ENCODE data around the gene SUGCT. TPM values are rescaled to one million over a fixed set of nuclear protein-coding genes. Genes with fewer than 3 reads are reported as not detected.

The SUGCT gene
- total and polyA plus RNA-seq, 3 experiments from 2014 or later: 1.1 to 1.4 (median 1.3) TPM

- CTCF ChIA-PET: no interaction called here
- no peaks in the 10 kb centered on the region for H3K4me1 ChIP-seq (ENCODE audit: insufficient read depth, low read length)
- H3K27me3 ChIP-seq (ENCODE audit: insufficient read depth, low read length, poor library complexity, severe bottlenecking): no peaks in the 10 kb centered on the region
- no peaks in the 10 kb centered on the region for H3K36me3 Mint-ChIP-seq
- no peaks in the 10 kb centered on the region for H3K36me3 ChIP-seq (ENCODE audit: insufficient read depth, low read length)
- H3K4me1 Mint-ChIP-seq: no peaks in the 10 kb centered on the region
- H3K9me3 ChIP-seq (ENCODE audit: low read length): no peaks in the 10 kb centered on the region
- POLR2A ChIA-PET: no interaction called here
- H3K9me3 Mint-ChIP-seq: peaks cover 0 to 18% (median 9%) of the 10 kb centered on the region in 5 donors
- H3K4me3 Mint-ChIP-seq: no peak overlapping the region
- no peak overlapping the region for H3K4me3 ChIP-seq (ENCODE audit: low read length)
- H3K27ac ChIP-seq (ENCODE audit: low read depth, low read length): no peak overlapping the region
- no peak overlapping the region for H3K27ac Mint-ChIP-seq
- no peak for DNase-seq
- H3K27me3 Mint-ChIP-seq: no peaks in the 10 kb centered on the region
Observed at GRCh38 chr7:40711706-40712105, 576.9 kb downstream of the SUGCT start.

- CTCF ChIA-PET: no interaction called here
- H3K4me1 ChIP-seq (ENCODE audit: insufficient read depth, low read length): no peaks in the 10 kb centered on the region
- Mint-ChIP-seq H3K4me3 (no peak overlapping the region), H3K27me3 (no peaks in the 10 kb centered on the region), H3K4me1 (no peaks in the 10 kb centered on the region), H3K36me3 (no peaks in the 10 kb centered on the region), H3K9me3 (peaks cover 5 to 15% (median 9%) of the 10 kb centered on the region in 5 donors), H3K27ac (no peak overlapping the region)
- H3K4me3 ChIP-seq (ENCODE audit: low read length): no peak overlapping the region
- no peak for DNase-seq
- H3K9me3 ChIP-seq (ENCODE audit: low read length): no peaks in the 10 kb centered on the region
- POLR2A ChIA-PET: no interaction called here
- H3K27me3 ChIP-seq (ENCODE audit: insufficient read depth, low read length, poor library complexity, severe bottlenecking): no peaks in the 10 kb centered on the region
- H3K27ac ChIP-seq (ENCODE audit: low read depth, low read length): no peak overlapping the region
- H3K36me3 ChIP-seq (ENCODE audit: insufficient read depth, low read length): no peaks in the 10 kb centered on the region
Observed at GRCh38 chr7:40714363-40715052, 579.7 kb downstream of the SUGCT start.

- no peaks in the 10 kb centered on the region for H3K36me3 ChIP-seq (ENCODE audit: insufficient read depth, low read length)
- Mint-ChIP-seq H3K9me3 (peaks cover 5 to 17% (median 9%) of the 10 kb centered on the region in 5 donors), H3K27ac (no peak overlapping the region), H3K4me1 (no peaks in the 10 kb centered on the region), H3K27me3 (no peaks in the 10 kb centered on the region), H3K36me3 (no peaks in the 10 kb centered on the region), H3K4me3 (no peak overlapping the region)
- no peak overlapping the region for H3K27ac ChIP-seq (ENCODE audit: low read depth, low read length)
- no peaks in the 10 kb centered on the region for H3K9me3 ChIP-seq (ENCODE audit: low read length)
- CTCF ChIA-PET: no interaction called here
- H3K27me3 ChIP-seq (ENCODE audit: insufficient read depth, low read length, poor library complexity, severe bottlenecking): no peaks in the 10 kb centered on the region
- H3K4me1 ChIP-seq (ENCODE audit: insufficient read depth, low read length): no peaks in the 10 kb centered on the region
- DNase-seq: no peak
- no peak overlapping the region for H3K4me3 ChIP-seq (ENCODE audit: low read length)
- POLR2A ChIA-PET: no interaction called here
Observed at GRCh38 chr7:40715053-40715430, 580.2 kb downstream of the SUGCT start.

- H3K4me1 Mint-ChIP-seq: no peaks in the 10 kb centered on the region
- no peaks in the 10 kb centered on the region for H3K4me1 ChIP-seq (ENCODE audit: insufficient read depth, low read length)
- no peaks in the 10 kb centered on the region for H3K9me3 ChIP-seq (ENCODE audit: low read length)
- no peaks in the 10 kb centered on the region for H3K36me3 Mint-ChIP-seq
- H3K27ac ChIP-seq (ENCODE audit: low read depth, low read length): no peak overlapping the region
- ChIA-PET CTCF (no interaction called here), POLR2A (no interaction called here)
- no peak for DNase-seq
- no peak overlapping the region for H3K27ac Mint-ChIP-seq
- H3K9me3 Mint-ChIP-seq: peaks cover 3 to 14% (median 7%) of the 10 kb centered on the region in 5 donors
- no peak overlapping the region for H3K4me3 ChIP-seq (ENCODE audit: low read length)
- H3K36me3 ChIP-seq (ENCODE audit: insufficient read depth, low read length): no peaks in the 10 kb centered on the region
- no peaks in the 10 kb centered on the region for H3K27me3 Mint-ChIP-seq
- H3K4me3 Mint-ChIP-seq: no peak overlapping the region
- no peaks in the 10 kb centered on the region for H3K27me3 ChIP-seq (ENCODE audit: insufficient read depth, low read length, poor library complexity, severe bottlenecking)
Observed at GRCh38 chr7:40716052-40716451, 581.2 kb downstream of the SUGCT start.

GRCh38 chr7:40717242-40717641, 582.4 kb downstream of the SUGCT start:
- CTCF ChIA-PET: no interaction called here
- H3K27me3 Mint-ChIP-seq: no peaks in the 10 kb centered on the region
- H3K9me3 Mint-ChIP-seq: peaks cover 3 to 14% (median 7%) of the 10 kb centered on the region in 5 donors
- H3K36me3 ChIP-seq (ENCODE audit: insufficient read depth, low read length): no peaks in the 10 kb centered on the region
- no peak overlapping the region for H3K4me3 ChIP-seq (ENCODE audit: low read length)
- H3K36me3 Mint-ChIP-seq: no peaks in the 10 kb centered on the region
- no peak for DNase-seq
- H3K4me3 Mint-ChIP-seq: no peak overlapping the region
- H3K27ac ChIP-seq (ENCODE audit: low read depth, low read length): no peak overlapping the region
- no peak overlapping the region for H3K27ac Mint-ChIP-seq
- no peaks in the 10 kb centered on the region for H3K9me3 ChIP-seq (ENCODE audit: low read length)
- POLR2A ChIA-PET: no interaction called here
- no peaks in the 10 kb centered on the region for H3K27me3 ChIP-seq (ENCODE audit: insufficient read depth, low read length, poor library complexity, severe bottlenecking)
- no peaks in the 10 kb centered on the region for H3K4me1 ChIP-seq (ENCODE audit: insufficient read depth, low read length)
- no peaks in the 10 kb centered on the region for H3K4me1 Mint-ChIP-seq

GRCh38 chr7:40720416-40720815, 585.6 kb downstream of the SUGCT start:
- no peaks in the 10 kb centered on the region for H3K4me1 Mint-ChIP-seq
- H3K36me3 ChIP-seq (ENCODE audit: insufficient read depth, low read length): no peaks in the 10 kb centered on the region
- H3K27me3 Mint-ChIP-seq: no peaks in the 10 kb centered on the region
- CTCF ChIA-PET: no interaction called here
- peaks cover 3 to 14% (median 3%) of the 10 kb centered on the region in 5 donors for H3K9me3 Mint-ChIP-seq
- no peaks in the 10 kb centered on the region for H3K36me3 Mint-ChIP-seq
- H3K4me1 ChIP-seq (ENCODE audit: insufficient read depth, low read length): no peaks in the 10 kb centered on the region
- DNase-seq: no peak
- no peak overlapping the region for H3K4me3 Mint-ChIP-seq
- no peak overlapping the region for H3K27ac Mint-ChIP-seq
- no peak overlapping the region for H3K27ac ChIP-seq (ENCODE audit: low read depth, low read length)
- no peaks in the 10 kb centered on the region for H3K9me3 ChIP-seq (ENCODE audit: low read length)
- H3K4me3 ChIP-seq (ENCODE audit: low read length): no peak overlapping the region
- POLR2A ChIA-PET: no interaction called here
- H3K27me3 ChIP-seq (ENCODE audit: insufficient read depth, low read length, poor library complexity, severe bottlenecking): no peaks in the 10 kb centered on the region

- Mint-ChIP-seq H3K36me3 (no peaks in the 10 kb centered on the region), H3K27ac (no peak overlapping the region), H3K4me1 (no peaks in the 10 kb centered on the region), H3K27me3 (no peaks in the 10 kb centered on the region), H3K9me3 (peaks cover 3 to 18% (median 3%) of the 10 kb centered on the region in 5 donors), H3K4me3 (no peak overlapping the region)
- no peaks in the 10 kb centered on the region for H3K9me3 ChIP-seq (ENCODE audit: low read length)
- no peaks in the 10 kb centered on the region for H3K27me3 ChIP-seq (ENCODE audit: insufficient read depth, low read length, poor library complexity, severe bottlenecking)
- no peak overlapping the region for H3K27ac ChIP-seq (ENCODE audit: low read depth, low read length)
- ChIA-PET POLR2A (no interaction called here), CTCF (no interaction called here)
- H3K36me3 ChIP-seq (ENCODE audit: insufficient read depth, low read length): no peaks in the 10 kb centered on the region
- no peak for DNase-seq
- H3K4me3 ChIP-seq (ENCODE audit: low read length): no peak overlapping the region
- no peaks in the 10 kb centered on the region for H3K4me1 ChIP-seq (ENCODE audit: insufficient read depth, low read length)
Observed at GRCh38 chr7:40721342-40721949, 586.6 kb downstream of the SUGCT start.

- Mint-ChIP-seq H3K27ac (no peak overlapping the region), H3K27me3 (no peaks in the 10 kb centered on the region), H3K4me3 (no peak overlapping the region), H3K36me3 (no peaks in the 10 kb centered on the region), H3K4me1 (no peaks in the 10 kb centered on the region), H3K9me3 (peaks cover 3 to 18% (median 5%) of the 10 kb centered on the region in 5 donors)
- H3K27me3 ChIP-seq (ENCODE audit: insufficient read depth, low read length, poor library complexity, severe bottlenecking): no peaks in the 10 kb centered on the region
- H3K27ac ChIP-seq (ENCODE audit: low read depth, low read length): no peak overlapping the region
- H3K4me3 ChIP-seq (ENCODE audit: low read length): no peak overlapping the region
- H3K4me1 ChIP-seq (ENCODE audit: insufficient read depth, low read length): no peaks in the 10 kb centered on the region
- POLR2A ChIA-PET: no interaction called here
- DNase-seq: no peak
- no peaks in the 10 kb centered on the region for H3K9me3 ChIP-seq (ENCODE audit: low read length)
- H3K36me3 ChIP-seq (ENCODE audit: insufficient read depth, low read length): no peaks in the 10 kb centered on the region
- CTCF ChIA-PET: no interaction called here
Observed at GRCh38 chr7:40722242-40722641, 587.4 kb downstream of the SUGCT start.
